ENCODE measurements around the gene SUCLA2.
A peak's percentile ranks its signal among the peaks of the same experiment; 100 is the strongest.
"Not testable (repeated sequence)": the region's sequence is repeated elsewhere in the genome, so short reads cannot be mapped to it uniquely, and the experiment has no call there.

SUCLA2 gene

DNA sequence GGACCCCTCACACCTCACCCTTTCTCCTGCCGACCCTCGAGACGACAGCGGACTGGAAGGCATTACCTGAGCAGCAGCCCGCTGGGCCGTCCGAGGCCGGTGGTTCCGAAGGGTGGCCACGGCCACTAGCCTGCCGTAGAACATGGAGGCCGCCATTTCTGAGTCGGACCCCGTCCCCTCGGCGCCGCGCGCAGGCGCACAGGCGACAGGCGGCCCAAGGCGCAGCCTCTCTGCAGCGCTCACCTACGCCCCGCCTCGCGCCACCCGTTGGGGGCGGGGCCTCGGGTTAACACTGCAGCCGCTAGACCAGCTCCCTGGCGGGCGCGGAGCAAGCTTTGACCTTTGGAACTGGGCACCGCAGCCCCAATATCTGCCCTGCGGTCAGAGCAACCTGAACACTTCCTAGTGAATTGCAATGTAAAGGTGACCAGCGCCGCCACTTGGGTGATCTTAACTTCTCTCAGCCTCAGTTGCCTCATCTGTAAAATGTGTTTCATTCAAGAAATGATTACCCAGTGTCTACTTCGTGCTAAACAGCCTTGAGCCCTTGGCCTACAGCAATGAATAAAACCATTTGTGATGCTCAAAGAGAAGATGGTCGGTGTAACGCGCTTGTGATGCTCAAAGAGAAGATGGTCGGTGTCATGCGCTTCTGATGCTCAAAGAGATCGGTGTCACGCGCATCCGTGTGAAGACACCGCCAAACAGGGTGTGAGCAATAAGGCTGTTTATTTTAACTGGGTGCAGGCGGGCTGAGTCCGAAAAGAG is at the start of gene SUCLA2:
Gene SUCLA2 (minus strand): TSS at position 160 of the 768 bp plus-strand sequence. CDS start 4 bp downstream, at position 156.
- peak; percentile 55 for DNase-seq

DNA sequence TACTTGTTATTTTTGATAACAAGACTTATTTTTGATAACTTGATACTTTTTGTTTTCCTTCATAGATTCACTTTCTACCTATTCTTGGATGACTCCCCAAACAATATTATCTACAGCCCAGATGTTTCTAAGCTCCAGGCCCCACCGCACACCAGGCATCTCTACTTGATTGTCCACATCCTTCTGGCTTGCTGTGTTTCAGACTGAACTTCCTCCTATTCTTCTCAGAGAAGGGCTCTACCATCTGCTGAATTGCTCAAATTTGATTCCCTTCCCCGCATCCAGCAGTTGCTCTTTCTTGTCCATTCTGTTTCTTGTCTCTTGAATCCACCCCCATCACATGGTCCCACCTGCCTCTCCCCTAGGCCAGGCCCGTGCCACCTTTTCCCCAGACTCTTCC is 49.5 kb upstream of the SUCLA2 start:
- DNase-seq = no peak

DNA sequence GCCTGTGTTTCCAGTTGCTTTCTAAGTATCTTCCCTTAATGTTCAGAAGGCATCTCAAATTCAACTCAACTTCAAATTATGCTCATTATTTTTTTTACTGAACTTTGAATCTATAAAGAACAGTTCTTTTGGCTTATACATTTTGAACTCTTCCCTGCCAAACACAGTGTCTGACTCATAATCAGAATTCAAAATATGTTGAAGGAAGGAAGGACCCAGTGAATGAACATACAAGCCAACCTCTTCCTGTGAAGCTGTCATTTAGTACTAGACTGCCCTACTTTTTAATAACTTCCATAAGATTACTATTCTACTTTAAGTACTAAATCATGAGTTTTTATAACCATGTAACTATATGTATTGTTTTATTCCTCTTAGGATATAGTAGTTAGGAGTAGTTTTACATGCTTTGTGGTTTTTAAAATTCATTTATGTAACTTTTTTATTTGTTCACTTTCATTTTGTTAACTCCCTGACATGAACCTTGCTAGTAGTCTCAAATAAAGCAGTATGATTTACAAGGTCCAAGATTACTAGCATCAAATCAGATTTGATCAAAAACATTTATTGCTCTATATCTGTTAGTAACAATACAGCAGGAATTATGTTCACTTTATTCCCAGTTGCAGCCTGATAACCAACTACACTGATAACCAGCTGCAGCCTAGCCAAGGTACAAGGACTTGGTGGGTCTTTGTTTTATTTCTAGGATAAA is 42.9 kb upstream of the SUCLA2 start:
- DNase-seq = no peak

DNA sequence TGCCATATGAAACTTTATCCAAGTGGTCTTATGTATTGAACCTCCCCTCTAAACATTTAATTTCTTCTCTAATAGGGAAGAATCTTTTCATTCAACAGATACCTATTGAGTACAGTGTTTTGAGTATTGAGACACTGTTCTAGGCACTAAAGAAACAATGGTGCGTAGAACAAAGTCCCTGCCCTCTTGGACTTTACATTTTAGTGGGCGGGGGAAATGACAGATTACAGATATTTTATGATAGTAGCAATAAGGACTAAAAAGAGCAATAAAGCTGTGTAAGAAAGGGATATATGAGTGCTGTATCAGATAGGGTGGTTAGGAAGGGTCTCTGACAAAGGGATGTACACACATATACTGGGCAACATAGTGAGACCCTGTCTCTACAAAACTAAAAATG is 41.8 kb upstream of the SUCLA2 start:
- no peak for DNase-seq

DNA sequence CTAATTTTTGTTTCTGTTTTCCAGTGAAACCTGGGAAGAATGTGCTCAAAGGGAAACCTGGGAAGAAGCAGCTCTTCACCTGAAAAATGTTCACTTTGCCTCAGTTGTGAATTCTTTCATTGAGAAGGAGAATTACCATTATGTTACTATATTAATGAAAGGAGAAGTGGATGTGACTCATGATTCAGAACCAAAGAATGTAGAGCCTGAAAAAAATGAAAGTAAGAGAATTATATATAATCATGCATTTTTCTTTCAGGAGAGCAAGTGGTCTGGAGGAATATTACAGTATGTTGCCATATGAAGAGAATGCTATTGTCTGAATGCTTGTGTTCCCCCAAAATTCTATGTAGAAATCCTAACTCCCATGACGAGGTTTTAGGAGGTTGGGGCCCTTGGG is 39.8 kb upstream of the SUCLA2 start:
- DNase-seq = no peak

DNA sequence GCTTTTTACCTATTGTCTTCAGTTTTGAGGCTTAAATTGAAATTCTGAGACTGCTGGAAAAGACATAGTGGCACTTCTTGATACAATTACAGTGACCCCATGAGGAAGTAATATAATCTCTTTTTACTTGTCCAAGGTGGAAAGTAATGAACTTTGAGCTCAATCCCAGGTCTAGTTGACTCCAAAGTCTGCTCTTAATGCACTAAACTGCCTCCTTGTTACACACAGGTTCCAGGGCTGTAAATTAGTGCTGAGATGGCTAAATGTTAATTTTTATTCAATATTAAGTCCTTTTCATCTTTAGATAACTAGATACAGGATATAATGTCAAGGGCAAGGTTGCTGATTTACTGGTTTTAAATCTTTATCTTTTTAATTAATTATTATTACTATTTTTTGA is 39.0 kb upstream of the SUCLA2 start:
- no peak for DNase-seq

DNA sequence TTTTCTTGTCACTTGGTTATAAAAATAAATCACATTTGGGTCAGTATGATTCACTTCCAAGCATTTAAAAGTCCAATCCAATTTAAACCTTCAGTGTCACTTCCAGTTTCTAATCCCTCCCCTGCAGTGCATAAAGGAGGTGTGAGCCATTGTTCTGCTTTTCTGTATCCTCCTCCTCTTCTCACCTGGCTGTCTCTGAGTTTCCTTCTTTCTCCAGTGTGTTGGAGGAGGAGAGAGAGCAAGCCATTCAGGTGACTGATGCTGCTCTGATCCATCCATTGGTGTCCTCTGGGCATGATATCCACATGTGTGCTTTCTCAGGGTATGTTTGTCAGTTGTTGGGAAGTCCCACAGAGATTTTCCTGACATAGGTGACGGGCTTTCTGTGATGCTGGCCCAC is 37.7 kb upstream of the SUCLA2 start:
- no peak for DNase-seq

DNA sequence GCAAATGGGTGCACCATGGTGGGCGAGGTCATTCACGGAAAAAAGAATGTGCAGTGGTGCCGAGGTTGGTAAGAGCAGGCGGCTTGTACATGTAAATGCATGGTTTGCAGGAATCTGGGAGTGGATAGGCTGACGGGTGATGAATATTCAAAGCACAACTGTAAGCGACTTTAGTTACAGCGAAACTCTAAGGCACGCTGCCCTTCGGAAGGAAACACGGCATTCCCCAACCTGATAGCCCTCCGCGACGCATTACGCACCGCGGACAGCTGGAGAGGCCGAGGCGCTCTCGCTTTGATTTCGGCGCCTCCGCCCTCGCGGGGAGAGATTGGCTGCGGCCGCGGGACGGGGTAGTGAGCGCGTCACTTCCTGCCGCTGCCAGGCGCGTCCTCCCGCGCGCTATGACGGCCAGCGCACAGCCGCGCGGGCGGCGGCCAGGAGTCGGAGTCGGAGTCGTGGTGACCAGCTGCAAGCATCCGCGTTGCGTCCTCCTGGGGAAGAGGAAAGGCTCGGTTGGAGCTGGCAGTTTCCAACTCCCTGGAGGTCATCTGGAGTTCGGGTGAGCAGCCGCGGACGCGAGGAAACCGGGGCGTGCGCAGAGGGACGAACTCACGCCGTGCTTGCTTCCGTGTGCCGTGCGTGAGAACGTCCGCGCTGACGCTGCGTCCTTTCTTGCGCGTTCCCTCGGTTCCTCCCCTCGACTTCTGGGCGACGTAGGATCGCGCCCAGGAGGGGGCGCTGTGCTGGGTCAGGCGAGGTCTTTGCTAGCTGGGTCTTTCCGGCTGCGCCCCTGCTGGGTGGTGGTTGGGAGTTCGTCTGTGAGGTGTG is 36.5 kb upstream of the SUCLA2 start, which contains the start of gene NUDT15:
Gene NUDT15 (plus strand): TSS at position 381 of the 828 bp plus-strand sequence. CDS start 21 bp downstream, at position 402.
- DNase-seq = peak; percentile 92

DNA sequence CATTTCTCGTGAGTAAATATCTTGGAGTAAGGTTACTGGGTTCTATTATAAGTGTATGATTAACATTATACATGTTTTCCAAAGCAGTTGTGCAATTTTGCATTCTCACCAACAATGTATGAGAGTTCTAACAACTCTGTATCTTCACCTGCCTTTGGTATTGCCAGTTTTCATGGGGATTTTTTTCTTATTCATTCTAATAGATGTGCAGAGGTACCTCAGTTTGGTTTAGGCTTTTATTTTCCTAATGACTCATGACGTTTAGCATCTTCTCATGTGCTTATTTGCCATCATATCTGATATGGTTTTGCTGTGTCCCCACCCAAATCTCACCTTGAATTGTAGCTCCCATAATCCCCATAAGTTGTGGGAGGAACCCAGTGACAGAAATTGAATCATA is 28.8 kb upstream of the SUCLA2 start:
- no peak for DNase-seq

DNA sequence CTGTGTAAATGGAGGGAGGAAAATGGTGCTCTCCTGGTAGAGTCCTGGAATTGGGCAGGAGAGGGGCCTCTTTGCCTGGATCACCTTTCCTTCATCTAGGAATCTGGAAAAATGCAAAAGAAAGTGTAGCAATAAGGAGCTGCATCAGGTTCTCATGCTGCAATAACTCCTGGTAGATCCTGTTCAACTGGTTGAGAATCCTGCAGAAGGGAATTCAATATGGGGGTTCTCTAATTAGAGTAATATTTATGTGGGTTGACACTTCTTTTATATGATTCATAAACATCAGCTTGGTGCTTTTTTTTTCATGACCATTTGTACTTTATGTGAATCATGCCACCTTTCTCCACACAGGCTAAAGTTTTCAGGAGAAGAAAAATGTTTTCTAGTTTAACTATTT is 27.0 kb upstream of the SUCLA2 start:
- no peak for DNase-seq

DNA sequence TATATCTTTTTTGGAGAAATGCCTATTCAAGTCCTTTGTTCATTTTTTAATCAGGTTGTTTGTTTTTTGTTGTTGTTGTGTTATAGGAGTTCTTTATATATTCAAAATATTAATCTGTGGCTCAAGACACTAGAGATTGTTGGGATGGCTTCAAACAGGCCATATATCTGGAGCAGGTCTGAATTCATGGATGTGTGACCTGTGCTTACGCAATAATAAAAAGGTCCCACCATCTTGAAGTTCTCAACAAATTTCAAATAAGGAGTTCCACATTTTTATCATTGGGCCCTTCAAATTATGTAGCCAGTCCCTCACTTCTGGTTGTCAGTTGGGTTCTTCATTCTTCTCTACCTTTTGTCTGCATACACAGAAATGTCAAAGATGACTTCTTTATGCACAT is 18.7 kb upstream of the SUCLA2 start:
- no peak for DNase-seq

DNA sequence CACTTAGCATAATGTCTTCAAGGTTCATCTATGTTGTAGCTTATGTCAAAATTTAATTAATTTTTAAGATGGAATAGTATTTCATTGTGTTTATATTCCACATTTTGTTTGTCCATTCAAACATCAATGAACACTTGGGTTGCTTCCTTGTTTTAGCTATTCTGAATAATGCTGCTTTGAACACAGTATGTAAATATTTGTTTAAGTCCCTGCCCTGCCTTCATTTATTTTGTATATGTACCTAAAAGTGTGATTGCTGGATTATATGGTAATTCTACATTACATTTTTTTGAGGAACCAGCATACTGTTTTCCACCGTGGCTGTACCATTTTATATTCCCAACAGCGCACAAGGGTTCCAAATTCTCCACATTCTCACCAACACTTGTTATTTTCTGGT is 17.6 kb upstream of the SUCLA2 start:
- no peak for DNase-seq

DNA sequence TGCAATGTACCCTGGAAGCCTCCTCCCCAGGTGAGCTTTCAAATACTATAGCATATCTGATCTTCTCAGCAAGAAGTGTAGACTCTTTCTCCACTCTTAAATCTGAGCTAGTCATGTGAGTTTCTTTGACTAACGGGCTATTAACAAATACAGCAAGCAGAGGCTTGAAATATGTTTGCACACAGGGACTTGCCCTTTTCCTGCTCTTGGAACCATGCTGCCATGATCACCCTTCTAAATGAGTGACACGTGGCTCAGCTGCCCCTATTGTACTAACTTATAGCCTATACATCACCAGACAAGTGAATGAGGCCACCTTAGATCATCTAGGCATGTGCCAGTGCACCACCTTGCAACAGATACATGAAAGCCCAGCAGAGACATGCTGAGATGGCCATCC is 13.3 kb upstream of the SUCLA2 start:
- no peak for DNase-seq

DNA sequence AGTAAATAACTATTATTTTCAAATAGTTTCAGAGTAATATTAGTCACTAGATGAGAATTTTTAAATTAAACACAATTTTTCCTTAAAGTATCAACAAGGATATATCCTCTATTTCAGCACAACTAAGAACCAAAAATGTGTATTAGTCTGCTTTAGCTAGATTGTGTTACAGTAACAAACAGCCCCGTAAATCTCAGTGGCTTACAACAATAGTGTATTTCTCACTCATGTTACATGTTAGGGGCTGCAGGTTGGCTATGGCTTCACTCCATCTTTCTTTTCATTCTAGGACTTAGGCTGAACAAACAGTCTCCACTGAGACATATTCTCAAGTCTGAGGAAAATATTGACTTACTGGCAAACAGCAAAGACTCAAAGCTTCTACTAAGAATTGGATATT is 11.6 kb upstream of the SUCLA2 start:
- no peak for DNase-seq

DNA sequence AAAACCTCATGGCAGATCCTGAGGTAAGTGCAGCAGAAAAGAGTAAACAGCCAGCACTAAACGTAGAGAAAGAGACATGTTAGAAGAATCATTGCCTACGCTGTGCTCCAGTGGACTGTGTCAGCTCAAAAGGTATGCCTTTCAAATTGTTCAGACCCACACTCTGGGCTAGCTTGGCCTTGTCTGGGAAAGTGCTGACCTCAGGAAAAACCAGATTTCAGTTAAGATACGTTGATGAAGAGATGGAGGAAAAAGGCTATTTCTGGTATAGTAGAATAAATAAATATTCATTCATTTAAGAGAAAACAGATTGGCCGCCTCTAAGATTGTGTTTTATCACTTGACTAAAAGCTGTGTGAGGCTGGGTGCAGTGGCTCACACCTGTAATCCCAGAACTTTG is 9.6 kb upstream of the SUCLA2 start:
- DNase-seq = no peak

DNA sequence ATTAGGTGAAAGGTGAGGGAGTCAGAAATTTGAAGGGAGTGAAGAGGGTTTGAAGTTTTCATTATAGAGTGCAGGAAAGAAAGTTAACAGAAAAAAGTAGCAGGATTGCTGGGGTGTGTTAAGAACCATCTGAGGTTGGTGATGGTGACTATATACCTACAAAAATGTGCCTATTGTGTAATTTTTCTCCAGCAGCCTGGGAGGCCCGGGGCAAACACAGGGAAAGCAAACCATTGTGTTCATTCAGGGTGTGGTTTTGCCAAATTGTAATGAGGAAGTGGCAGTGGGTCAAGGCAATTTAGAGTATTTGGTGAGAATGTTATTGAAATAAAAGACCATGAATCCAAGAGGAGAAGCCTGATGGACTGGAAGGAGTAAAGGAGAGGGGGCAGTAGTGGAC is 8.2 kb upstream of the SUCLA2 start:
- no peak for DNase-seq

DNA sequence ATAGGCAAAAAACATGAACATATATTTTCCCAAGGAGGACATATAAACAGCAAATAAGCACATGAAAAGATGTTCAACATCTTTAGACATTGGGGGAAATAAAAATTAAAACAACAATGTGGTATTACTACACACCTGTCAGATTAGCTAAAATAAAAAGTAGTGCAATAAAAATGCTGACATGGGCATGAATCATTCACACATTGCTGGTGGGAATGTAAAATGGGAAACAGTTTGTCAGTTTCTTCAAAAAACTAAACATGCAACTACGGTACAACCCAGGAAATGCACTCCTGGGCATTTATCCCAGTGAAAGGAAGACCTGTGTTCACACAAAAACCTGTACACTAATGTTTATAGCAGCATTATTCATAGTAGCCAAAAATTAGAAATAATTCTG is 5.3 kb upstream of the SUCLA2 start:
- DNase-seq = no peak

DNA sequence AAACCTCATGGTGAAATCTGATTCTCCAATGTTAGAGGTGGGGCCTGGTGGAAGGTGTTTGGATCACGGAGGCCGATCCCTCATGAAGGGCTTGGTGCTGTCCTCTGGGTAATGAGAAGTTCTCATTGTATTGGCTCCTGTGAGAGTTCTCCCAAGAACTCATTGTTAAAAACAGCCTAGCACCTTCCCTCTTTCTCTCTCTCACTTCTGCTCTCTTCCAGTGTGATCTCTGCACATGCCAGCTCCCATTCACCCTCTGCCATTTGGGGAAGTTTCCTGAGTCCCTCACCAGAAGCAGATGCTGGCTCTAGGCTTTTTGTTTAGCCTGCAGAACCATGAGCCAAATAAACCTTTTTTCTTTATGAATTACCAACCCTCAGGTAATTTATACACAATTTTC is 3.1 kb upstream of the SUCLA2 start:
- DNase-seq = no peak

DNA sequence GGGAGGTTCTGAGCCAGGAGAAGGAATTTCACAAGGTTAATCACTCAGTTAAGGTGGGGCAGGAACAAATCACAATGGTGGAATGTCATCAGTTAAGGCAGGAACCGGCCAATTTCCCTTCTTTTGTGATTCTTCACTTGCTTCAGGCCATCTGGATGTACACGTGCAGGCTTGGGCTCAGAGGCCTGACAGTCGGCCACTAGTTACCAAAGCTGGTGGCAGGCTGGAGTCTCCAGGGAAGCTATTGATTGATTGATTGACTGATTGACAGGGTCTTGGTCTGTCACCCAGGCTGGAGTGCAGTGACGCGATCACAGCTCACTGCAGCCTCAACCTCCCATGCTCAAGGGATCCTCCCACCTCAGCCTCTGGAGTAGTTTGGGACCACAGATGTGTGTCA is 926 bp upstream of the SUCLA2 start:
- DNase-seq = not testable (repeated sequence)

DNA sequence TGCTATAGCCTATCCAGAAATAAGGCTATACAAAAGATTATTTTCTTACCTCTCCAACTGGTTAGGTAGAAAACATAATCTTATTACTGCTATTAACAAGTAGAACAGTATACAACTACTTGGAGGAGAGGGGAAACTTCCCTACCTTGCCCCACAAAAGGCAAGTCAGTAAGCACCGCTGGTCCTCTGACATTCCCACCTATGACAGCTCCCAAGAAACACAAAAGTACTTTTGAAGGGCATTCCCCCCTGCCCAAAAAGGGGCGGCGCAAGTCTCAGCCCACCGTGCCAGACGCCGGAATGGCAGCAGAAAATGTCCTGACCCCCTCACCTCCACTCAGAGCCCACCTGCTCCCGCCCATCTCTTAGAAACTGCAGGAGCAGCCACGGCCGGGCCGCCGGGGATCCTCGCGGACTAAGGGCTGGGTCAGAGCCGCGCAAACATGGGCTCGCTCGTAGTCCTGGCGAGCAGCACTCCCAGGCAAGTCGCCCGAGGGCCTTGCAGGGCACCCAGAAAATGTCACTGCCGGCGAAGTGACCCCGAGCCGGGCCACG is 437 bp downstream of the SUCLA2 start:
- no peak for DNase-seq

DNA sequence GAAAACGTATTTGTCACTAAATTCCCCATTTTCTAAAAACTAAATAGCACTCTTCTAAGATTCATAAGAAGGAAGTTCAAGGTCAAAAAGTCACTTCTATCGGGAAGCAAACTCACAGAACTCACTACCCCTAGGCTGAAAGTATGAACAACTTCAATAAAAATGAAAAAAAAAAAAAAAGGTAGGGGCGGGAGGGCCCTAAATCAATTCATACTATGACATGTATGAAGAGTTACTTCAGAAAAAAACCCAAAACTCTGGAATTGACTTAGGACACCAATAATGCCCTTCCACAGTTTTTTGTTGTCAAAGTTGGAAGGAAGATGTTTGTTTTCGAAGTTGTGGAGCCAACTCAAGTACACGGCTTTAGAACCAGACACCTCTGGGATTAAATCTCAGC is 1.1 kb downstream of the SUCLA2 start:
- DNase-seq = no peak

DNA sequence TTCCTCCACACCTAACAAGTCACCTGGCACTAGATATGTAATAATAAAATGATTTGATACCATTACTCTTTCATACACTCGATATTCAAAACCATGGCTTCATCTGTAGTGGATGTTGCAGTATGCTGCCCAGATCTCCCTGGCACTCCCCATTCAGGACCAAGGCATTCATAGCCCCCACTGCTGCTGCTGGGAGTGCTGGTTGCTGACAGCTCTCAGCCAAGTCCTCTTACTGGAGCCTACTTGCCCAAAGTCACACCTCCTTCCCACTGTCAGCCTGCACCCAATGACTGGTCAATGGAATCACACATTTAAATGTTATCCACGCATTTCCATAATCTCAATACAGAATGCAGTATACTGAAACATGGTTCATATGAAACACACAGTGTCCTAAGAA is 3.7 kb downstream of the SUCLA2 start:
- no peak for DNase-seq

DNA sequence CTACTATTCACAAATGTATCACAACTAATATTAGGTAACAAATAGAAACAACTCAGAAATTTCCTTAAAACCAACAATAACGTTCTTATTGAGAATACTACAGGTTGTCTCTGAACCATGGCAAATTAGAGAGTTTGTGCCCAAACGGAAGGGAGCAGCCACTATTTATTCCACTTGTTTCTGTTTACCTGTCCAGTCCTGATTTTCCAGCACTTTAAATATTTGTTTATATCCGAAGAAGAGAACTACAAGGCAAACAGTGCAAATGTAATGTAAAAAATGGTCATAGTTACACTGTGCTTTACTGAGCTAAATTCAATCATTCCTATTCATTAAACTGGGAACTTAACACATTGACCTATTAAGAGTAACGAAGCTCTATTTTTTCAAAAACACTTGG is 9.2 kb downstream of the SUCLA2 start:
- no peak for DNase-seq

Data from NCI-H2227 treated with DMSO at 0.1 percent for 48 hours (cell line).